ENCODE measurements around the gene HCST. TPM values are rescaled to one million over a fixed set of nuclear protein-coding genes. Genes with fewer than 3 reads are reported as not detected.

The HCST gene
- total RNA-seq, 4 donors from 2014 or later, result 10.5 to 37.6 (median 15.5) TPM

DNA sequence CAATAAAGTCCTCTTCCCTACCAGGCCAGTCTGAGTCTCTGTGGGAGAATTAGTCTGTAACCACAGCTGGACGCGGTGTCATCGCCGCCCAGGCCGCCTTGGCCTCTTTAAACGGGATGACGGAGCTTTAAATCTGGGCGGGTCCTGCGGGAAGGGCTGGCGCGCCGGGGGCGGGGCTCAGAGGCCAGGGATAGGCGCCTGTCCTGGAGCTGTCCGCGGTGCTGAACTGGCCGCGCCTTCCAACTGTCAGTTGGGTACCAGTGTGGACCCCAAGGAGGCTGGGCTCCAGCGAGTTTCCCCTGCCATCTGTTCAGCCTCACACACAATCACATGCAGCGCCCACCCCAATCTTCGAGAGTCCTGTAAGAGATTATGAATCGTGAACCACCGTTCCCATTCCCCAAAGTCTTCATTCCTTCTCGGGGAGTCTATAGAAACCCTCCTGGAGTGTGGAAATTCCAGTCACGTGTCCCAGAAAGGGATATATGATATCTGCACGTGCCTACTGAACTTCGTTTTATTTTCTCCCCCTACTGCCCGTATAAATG lies 22.5 kb upstream of the HCST start:
- DNase-seq (ENCODE audit: low spot score in 2 of 2), result peak; percentile 74 to 88
- no peaks in the 10 kb centered on the region for H3K9me3 ChIP-seq
- WGBS, 2 donors, result 2 to 5% methylated on average over 19 to 28 of the region's 28 CpGs
- no peak overlapping the region for H3K27ac ChIP-seq
- peaks cover 0 to under 1% (median 0%) of the 10 kb centered on the region in 3 donors for H3K36me3 ChIP-seq
- TF ChIP-seq, protein P1, sequence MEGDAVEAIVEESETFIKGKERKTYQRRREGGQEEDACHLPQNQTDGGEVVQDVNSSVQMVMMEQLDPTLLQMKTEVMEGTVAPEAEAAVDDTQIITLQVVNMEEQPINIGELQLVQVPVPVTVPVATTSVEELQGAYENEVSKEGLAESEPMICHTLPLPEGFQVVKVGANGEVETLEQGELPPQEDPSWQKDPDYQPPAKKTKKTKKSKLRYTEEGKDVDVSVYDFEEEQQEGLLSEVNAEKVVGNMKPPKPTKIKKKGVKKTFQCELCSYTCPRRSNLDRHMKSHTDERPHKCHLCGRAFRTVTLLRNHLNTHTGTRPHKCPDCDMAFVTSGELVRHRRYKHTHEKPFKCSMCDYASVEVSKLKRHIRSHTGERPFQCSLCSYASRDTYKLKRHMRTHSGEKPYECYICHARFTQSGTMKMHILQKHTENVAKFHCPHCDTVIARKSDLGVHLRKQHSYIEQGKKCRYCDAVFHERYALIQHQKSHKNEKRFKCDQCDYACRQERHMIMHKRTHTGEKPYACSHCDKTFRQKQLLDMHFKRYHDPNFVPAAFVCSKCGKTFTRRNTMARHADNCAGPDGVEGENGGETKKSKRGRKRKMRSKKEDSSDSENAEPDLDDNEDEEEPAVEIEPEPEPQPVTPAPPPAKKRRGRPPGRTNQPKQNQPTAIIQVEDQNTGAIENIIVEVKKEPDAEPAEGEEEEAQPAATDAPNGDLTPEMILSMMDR (IDR thresholded peaks at IDR 0.05), result no peak
- TF ChIP-seq POLR2A (IDR thresholded peaks at IDR 0.05), result no peak
- peak in 1 of 2 donors; percentile 56 for TF ChIP-seq EP300 (IDR thresholded peaks at IDR 0.05)
- H3K27me3 ChIP-seq, result peaks cover 0 to 14% of the 10 kb centered on the region in 2 donors
- no peak overlapping the region for H3K4me3 ChIP-seq
- peaks cover 0 to 5% (median 0%) of the 10 kb centered on the region in 4 donors for H3K4me1 ChIP-seq

DNA sequence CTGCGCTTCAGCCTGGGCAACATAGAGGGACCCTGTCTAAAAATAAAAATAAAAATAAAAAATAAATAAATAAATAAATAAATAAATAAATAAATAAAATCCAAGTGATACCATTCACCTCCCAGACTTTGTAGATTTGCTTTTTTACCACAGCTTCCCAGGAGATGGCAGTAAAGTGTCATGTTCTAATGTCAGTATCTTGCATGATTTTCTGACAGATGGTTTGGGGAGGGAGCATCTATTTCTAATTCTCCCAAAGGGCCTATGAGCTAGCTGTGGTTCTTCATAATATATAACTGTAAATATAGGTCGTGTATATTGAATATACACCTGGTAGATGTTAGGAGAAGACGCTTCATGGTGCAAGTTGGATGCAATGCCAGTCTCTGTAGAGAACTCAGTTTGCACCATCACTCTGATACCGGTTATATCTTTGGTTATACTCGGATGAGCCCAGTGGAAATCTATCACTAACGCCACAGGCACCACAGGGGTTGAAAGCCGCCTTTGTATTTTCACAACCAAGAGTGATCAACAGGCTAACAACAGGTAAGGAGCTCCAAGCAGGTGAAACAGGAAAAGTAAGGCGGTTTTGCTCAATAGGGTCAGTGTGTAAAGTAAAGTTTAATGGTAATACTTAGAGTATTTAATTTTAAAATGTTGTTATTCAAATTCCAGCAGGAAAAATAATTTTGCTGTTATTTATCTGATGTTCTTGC lies 20.1 kb upstream of the HCST start:
- H3K27ac ChIP-seq, result no peak overlapping the region
- H3K4me1 ChIP-seq, result peaks cover 0 to 5% (median 0%) of the 10 kb centered on the region in 4 donors
- no peaks in the 10 kb centered on the region for H3K9me3 ChIP-seq
- TF ChIP-seq POLR2A (IDR thresholded peaks at IDR 0.05), result no peak
- peak in 1 of 2 donors; percentile 10 for TF ChIP-seq EP300 (IDR thresholded peaks at IDR 0.05)
- TF ChIP-seq, protein P1 (IDR thresholded peaks at IDR 0.05), result peak; percentile 53 to 66 (median 56)
- WGBS, 2 donors, result 23 to 25% methylated on average over 8 of the region's 8 CpGs
- H3K27me3 ChIP-seq, result peaks cover 0 to 14% of the 10 kb centered on the region in 2 donors
- peaks cover 0 to 9% (median 0%) of the 10 kb centered on the region in 3 donors for H3K36me3 ChIP-seq
- peak in 1 of 2 donors; percentile 80 for DNase-seq (ENCODE audit: low spot score in 2 of 2)
- H3K4me3 ChIP-seq, result no peak overlapping the region

DNA sequence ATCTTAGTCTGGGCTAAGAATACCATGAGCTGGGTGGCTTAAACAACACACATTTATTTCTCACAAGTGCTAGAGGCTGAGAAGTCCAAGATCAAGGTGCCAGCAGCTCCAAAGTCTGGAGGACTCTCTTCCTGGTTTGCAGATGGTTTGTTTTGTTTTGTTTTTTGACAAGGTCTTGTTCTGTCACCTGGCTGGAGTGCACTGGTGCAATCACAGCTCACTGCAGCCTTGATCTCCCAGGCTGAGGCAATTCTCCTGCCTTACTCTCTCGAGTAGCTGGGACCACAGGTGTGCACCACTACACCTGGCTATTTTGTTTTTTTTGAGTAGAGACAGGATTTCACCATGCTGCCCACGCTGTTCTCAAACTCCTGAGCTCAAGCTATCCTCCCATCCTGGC lies 18.4 kb upstream of the HCST start:
- Histone ChIP-seq H3K27ac (no peak overlapping the region), H3K9me3 (no peaks in the 10 kb centered on the region), H3K27me3 (peaks cover 0 to 5% of the 10 kb centered on the region in 2 donors), H3K4me1 (peaks cover 0 to 5% (median 0%) of the 10 kb centered on the region in 4 donors), H3K36me3 (peaks cover 0 to 26% (median 6%) of the 10 kb centered on the region in 3 donors), H3K4me3 (no peak overlapping the region)
- DNase-seq (ENCODE audit: low spot score in 2 of 2), result no peak
- TF ChIP-seq POLR2A (IDR thresholded peaks at IDR 0.05) (no peak), EP300 (IDR thresholded peaks at IDR 0.05) (no peak)
- TF ChIP-seq, protein P1 (IDR thresholded peaks at IDR 0.05), result no peak
- WGBS, 2 donors, result 64 to 79% methylated on average over 2 of the region's 2 CpGs

DNA sequence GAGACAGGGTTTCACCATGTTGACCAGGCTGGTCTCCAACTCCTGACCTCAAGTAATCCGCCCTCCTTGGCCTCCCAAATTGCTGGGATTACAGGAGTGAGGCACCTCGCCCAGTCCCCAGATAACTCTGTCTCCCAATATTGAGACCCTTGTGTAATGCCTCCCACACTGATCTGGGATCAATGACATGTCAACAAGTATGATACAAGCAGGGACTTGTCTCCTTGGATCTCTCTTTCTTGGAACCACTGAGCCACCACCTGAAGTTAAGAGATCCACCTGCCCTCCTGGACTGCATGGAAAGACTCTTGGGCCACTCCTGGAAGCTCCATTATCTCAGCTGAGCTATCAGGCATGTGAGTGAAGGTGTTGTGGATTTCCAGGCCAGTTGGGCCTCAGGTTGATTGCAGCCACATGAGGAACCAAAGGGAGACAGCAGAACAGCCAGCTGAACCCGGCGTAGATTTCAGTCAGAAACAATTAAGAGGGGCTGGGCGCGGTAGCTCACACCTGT lies 17.0 kb upstream of the HCST start:
- H3K36me3 ChIP-seq, result peaks cover 0 to 40% (median 11%) of the 10 kb centered on the region in 3 donors
- H3K27me3 ChIP-seq, result no peaks in the 10 kb centered on the region
- no peaks in the 10 kb centered on the region for H3K9me3 ChIP-seq
- H3K27ac ChIP-seq, result no peak overlapping the region
- no peak for DNase-seq (ENCODE audit: low spot score in 2 of 2)
- H3K4me3 ChIP-seq, result no peak overlapping the region
- 85 to 91% methylated on average over 6 of the region's 6 CpGs for WGBS, 2 donors
- TF ChIP-seq EP300 (IDR thresholded peaks at IDR 0.05), result no peak
- no peak for TF ChIP-seq POLR2A (IDR thresholded peaks at IDR 0.05)
- TF ChIP-seq, protein P1 (IDR thresholded peaks at IDR 0.05), result no peak
- H3K4me1 ChIP-seq, result no peaks in the 10 kb centered on the region

DNA sequence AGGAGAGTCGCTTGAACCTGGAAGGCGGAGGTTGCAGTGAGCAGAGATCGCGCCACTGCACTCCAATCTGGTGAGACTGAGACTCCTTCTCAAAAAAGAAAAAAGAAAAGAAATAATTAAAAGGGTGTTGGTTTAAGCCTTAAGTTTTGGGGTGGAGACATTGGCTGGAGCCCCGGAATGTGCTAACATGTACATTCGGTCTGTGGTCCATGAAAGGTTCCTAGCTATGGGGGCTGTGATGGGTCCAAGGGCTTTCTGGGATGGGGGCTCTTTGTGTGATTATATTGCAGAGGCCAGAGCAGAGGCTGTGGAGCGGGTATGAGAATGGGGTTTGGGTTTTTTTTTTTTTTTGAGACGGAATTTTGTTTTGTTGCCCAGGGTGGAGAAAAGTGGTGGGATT lies 16.4 kb upstream of the HCST start:
- Histone ChIP-seq H3K9me3 (no peaks in the 10 kb centered on the region), H3K27me3 (no peaks in the 10 kb centered on the region), H3K4me3 (no peak overlapping the region), H3K4me1 (no peaks in the 10 kb centered on the region), H3K36me3 (peaks cover 0 to 46% (median 13%) of the 10 kb centered on the region in 3 donors), H3K27ac (no peak overlapping the region)
- TF ChIP-seq POLR2A (IDR thresholded peaks at IDR 0.05), result no peak
- TF ChIP-seq, protein P1 (IDR thresholded peaks at IDR 0.05), result no peak
- no peak for DNase-seq (ENCODE audit: low spot score in 2 of 2)
- 93 to 97% methylated on average over 7 to 8 of the region's 8 CpGs for WGBS, 2 donors
